22Rv1 (cell line): ENCODE measurements around the gene OSCP1.

Experiments used
- CTCF ChIP-seq: fragments of 450-650 bp; IDR thresholded peaks from 2 replicates; pipeline ENCODE4 v1.5.1; 2017; ENCODE audit warnings: mild to moderate bottlenecking
- ZFX ChIP-seq: fragments of 450-650 bp; IDR thresholded peaks from 2 replicates; pipeline ENCODE4 v1.6.1; 2017; ENCODE audit warnings: antibody characterized with exemption, borderline replicate concordance

- no peak for TF ChIP-seq CTCF
- TF ChIP-seq ZFX, result no peak
These were observed 22.4 kb upstream of the OSCP1 start for GRCh38 chr1:36472656-36473055.
